H1 (cell line): ENCODE data around the gene SLC22A31. TPM values are rescaled to one million over a fixed set of nuclear protein-coding genes. Genes with fewer than 3 reads are reported as not detected.

ENCODE experiments used
- CBX5 ChIP-seq: fragments of 300-800, 300-1000 bp; sonication (generic); IDR thresholded peaks from 2 replicates; pipeline ENCODE4 v1.7.1; 2016; ENCODE audit warnings: antibody characterized with exemption, low read length, low read depth
- polyA plus RNA-seq, 7 experiments: library from polyadenylated mRNA; depleted of rRNA in 3 of 7; stranded (reverse) in 5 of 7; unstranded in 2 of 7; fragments of >200 nt in 5 of 7; fragments of 200-250 nt in 2 of 7; gene quantifications; 1 replicate in 5 of 7; 2 replicates in 1 of 7; 4 replicates in 1 of 7; pipeline versions ENCODE4 v1.2.1 to v1.2.3, GENCODE V29; 2011 to 2013; ENCODE audit warnings: missing spikeins in 2 of 7, mixed read lengths in 2 of 7
- total RNA-seq: library from RNA; stranded (reverse); fragmentation: NEBNext Ultra II Directional; extraction: Animal tissue kit (Norgen Biotek cat#: 25700); gene quantifications from 2 replicates; pipeline ENCODE4 v1.2.1, GENCODE V29; 2021
- TF ChIP-seq, protein P1 (sequence below): fragments of 300-600 bp; sonication (generic); IDR thresholded peaks from 2 replicates; pipeline ENCODE4 v1.7.1; 2012; ENCODE audit warnings: low read length, moderate library complexity, mild to moderate bottlenecking, inconsistent platforms; ENCODE audit not compliant: insufficient replicate concordance

SLC22A31 gene
- total and polyA plus RNA-seq, 2 of the 8 experiments (the other 6 are each of a cell fraction or from before 2014, with no cell fraction given), result 7.7 to 10.6 TPM

DNA sequence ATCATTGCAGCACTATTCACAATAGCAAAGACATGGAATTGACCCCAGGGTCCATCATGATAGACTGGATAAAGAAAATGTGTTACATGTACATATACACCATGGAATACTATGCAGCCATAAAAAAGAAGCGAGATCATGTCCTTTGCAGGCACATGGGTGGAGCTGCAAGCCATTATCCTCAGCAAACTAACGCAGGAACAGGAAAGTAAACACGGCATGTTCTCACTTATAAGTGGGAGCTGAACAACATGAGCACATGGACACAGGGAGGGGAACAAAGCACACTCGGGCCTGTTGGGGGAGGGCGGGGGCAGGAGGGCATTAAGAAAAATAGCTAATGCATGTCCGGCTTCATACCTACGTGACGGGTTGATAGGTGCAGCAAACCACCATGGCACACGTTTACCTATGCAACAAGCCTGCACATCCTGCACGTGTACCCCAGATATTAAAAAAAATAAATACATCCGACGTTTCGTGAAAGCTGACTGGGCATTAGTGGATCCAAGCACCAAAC, 46.1 kb upstream of the SLC22A31 start (continued):
- TF ChIP-seq, protein P1, sequence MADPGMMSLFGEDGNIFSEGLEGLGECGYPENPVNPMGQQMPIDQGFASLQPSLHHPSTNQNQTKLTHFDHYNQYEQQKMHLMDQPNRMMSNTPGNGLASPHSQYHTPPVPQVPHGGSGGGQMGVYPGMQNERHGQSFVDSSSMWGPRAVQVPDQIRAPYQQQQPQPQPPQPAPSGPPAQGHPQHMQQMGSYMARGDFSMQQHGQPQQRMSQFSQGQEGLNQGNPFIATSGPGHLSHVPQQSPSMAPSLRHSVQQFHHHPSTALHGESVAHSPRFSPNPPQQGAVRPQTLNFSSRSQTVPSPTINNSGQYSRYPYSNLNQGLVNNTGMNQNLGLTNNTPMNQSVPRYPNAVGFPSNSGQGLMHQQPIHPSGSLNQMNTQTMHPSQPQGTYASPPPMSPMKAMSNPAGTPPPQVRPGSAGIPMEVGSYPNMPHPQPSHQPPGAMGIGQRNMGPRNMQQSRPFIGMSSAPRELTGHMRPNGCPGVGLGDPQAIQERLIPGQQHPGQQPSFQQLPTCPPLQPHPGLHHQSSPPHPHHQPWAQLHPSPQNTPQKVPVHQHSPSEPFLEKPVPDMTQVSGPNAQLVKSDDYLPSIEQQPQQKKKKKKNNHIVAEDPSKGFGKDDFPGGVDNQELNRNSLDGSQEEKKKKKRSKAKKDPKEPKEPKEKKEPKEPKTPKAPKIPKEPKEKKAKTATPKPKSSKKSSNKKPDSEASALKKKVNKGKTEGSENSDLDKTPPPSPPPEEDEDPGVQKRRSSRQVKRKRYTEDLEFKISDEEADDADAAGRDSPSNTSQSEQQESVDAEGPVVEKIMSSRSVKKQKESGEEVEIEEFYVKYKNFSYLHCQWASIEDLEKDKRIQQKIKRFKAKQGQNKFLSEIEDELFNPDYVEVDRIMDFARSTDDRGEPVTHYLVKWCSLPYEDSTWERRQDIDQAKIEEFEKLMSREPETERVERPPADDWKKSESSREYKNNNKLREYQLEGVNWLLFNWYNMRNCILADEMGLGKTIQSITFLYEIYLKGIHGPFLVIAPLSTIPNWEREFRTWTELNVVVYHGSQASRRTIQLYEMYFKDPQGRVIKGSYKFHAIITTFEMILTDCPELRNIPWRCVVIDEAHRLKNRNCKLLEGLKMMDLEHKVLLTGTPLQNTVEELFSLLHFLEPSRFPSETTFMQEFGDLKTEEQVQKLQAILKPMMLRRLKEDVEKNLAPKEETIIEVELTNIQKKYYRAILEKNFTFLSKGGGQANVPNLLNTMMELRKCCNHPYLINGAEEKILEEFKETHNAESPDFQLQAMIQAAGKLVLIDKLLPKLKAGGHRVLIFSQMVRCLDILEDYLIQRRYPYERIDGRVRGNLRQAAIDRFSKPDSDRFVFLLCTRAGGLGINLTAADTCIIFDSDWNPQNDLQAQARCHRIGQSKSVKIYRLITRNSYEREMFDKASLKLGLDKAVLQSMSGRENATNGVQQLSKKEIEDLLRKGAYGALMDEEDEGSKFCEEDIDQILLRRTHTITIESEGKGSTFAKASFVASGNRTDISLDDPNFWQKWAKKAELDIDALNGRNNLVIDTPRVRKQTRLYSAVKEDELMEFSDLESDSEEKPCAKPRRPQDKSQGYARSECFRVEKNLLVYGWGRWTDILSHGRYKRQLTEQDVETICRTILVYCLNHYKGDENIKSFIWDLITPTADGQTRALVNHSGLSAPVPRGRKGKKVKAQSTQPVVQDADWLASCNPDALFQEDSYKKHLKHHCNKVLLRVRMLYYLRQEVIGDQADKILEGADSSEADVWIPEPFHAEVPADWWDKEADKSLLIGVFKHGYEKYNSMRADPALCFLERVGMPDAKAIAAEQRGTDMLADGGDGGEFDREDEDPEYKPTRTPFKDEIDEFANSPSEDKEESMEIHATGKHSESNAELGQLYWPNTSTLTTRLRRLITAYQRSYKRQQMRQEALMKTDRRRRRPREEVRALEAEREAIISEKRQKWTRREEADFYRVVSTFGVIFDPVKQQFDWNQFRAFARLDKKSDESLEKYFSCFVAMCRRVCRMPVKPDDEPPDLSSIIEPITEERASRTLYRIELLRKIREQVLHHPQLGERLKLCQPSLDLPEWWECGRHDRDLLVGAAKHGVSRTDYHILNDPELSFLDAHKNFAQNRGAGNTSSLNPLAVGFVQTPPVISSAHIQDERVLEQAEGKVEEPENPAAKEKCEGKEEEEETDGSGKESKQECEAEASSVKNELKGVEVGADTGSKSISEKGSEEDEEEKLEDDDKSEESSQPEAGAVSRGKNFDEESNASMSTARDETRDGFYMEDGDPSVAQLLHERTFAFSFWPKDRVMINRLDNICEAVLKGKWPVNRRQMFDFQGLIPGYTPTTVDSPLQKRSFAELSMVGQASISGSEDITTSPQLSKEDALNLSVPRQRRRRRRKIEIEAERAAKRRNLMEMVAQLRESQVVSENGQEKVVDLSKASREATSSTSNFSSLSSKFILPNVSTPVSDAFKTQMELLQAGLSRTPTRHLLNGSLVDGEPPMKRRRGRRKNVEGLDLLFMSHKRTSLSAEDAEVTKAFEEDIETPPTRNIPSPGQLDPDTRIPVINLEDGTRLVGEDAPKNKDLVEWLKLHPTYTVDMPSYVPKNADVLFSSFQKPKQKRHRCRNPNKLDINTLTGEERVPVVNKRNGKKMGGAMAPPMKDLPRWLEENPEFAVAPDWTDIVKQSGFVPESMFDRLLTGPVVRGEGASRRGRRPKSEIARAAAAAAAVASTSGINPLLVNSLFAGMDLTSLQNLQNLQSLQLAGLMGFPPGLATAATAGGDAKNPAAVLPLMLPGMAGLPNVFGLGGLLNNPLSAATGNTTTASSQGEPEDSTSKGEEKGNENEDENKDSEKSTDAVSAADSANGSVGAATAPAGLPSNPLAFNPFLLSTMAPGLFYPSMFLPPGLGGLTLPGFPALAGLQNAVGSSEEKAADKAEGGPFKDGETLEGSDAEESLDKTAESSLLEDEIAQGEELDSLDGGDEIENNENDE, result no peak
- TF ChIP-seq CBX5, result no peak
